ENCODE measurements around the gene GFER. TPM values are rescaled to one million over a fixed set of nuclear protein-coding genes. Genes with fewer than 3 reads are reported as not detected.

GFER gene
- total and polyA plus RNA-seq, 10 of the 15 experiments (the other 5 are each of a cell fraction or from before 2014, with no cell fraction given): 2.4 to 57.7 (median 31.3) TPM

DNA sequence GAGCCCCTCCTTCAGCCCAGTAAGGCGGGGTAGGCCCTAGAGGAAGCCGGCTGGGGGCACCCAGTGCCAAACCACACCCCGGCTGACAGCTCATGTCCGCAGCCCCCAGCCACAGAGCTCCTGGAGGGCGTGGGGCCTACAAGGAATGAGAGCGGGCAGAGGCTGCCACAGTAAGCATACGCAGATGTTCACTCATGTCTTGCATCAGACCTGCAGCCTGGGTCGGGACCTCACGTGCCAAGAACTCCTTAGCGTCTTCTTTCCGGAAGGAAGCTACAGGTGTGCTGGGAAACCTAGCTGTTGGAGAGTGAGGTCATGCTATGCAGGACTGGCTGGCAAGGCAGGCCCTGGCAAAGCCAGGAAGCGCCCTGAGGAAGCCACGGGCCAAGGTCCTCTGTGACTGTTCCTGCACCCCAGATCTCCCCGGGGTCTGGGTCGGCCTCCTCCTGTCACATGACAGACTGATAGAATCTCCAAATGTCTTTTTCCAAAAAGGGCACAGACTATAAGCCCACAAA, 24.1 kb downstream of the GFER start:
- H3K9ac ChIP-seq (ENCODE audit: control insufficient read depth, insufficient read depth, low read length): peak overlapping the region; percentile 92
- SMC1A ChIA-PET (ENCODE audit: uncharacterized antibody, unreplicated experiment): interaction anchor here (1.1 to 1.9 kb wide), 3 partner anchors 27 to 147 kb away, joined by 3 to 5 read pairs (median 3); partner anchors contain the start of genes NOXO1, NTHL1, TRAF7 and TSC2
- intact Hi-C loops (cut with micrococcal nuclease; ENCODE audit: unreplicated experiment) (loop anchor here (5.0 kb wide), 1 partner anchor 144 kb away; no protein-coding TSS in a partner anchor), in situ Hi-C loops (cut with MboI) (no loop called here)
- peaks cover 67% of the 10 kb centered on the region for H3K79me2 ChIP-seq (ENCODE audit: control insufficient read depth, insufficient read depth, low read length)
- RAD21 ChIA-PET (ENCODE audit: unreplicated experiment): interaction anchor here (1.0 to 1.3 kb wide), 2 partner anchors 17 to 43 kb away, joined by 3 read pairs; partner anchors contain the start of gene RPS2
- peak overlapping the region; percentile 100 for H3K4me3 ChIP-seq
- 2% methylated on average over 15 of the region's 15 CpGs for WGBS (ENCODE audit: insufficient coverage, insufficient replicate concordance, low lambda C conversion rate, missing lambda C conversion rate)
- POLR2A ChIA-PET: interaction anchor here (0.6 to 2.2 kb wide), 5 partner anchors 12 to 147 kb away, joined by 3 to 14 read pairs (median 7); partner anchors contain the start of gene TRAF7
- H3K4me1 ChIP-seq (ENCODE audit: control insufficient read depth, insufficient read depth, low read length): peaks cover 22% of the 10 kb centered on the region
- peaks cover 6% of the 10 kb centered on the region for H4K20me1 ChIP-seq (ENCODE audit: control insufficient read depth, insufficient read depth)
- H3K36me3 ChIP-seq (ENCODE audit: control insufficient read depth in 2 of 2, insufficient read depth in 2 of 2, low read length in 1 of 2): peaks cover 0 to 8% of the 10 kb centered on the region in 2 experiments; a peak in 2 of 4 replicates
- peak overlapping the region; percentile 98 for H3K4me2 ChIP-seq (ENCODE audit: control insufficient read depth, insufficient read depth)
- FAIRE-seq (no peak), ATAC-seq (peak; percentile 6; the same call in 1 of the 3 replicates), DNase-seq (ENCODE audit: low read depth, low spot score) (no peak)
- BruUV-seq (replicated peaks): TSS peak; percentile 85
- CTCF ChIA-PET: interaction anchor here (0.7 to 1.4 kb wide), 5 partner anchors 9 to 132 kb away, joined by 3 to 8 read pairs (median 3); no protein-coding TSS in a partner anchor
- H3K9me3 ChIP-seq (replicated peaks; ENCODE audit: control insufficient read depth, insufficient read depth, low read length): no peaks in the 10 kb centered on the region
- H3K27me3 ChIP-seq (replicated peaks in 1 of 2; ENCODE audit: control insufficient read depth in 2 of 2, insufficient read depth in 2 of 2, low read length in 1 of 2): no peaks in the 10 kb centered on the region
- peak overlapping the region; percentile 89 for H3K27ac ChIP-seq (ENCODE audit: control insufficient read depth, insufficient read depth)
- H2AFZ ChIP-seq (ENCODE audit: control insufficient read depth, low read depth, low read length): no peak overlapping the region
- TF ChIP-seq IKZF2 (IDR thresholded peaks at IDR 0.05) (0 out of 4 replicates have a peak, but pooled peaks of 1 of the 2 experiments have one; percentile 17), BHLHE40 (IDR thresholded peaks at IDR 0.05; ENCODE audit: borderline replicate concordance in 1 of 2, low read depth in 2 of 2, low read length in 1 of 2) (peak; percentile 77 to 93), MLLT1 (IDR thresholded peaks at IDR 0.05) (no peak), RAD51 (IDR thresholded peaks at IDR 0.05) (peak; percentile 61), USF2 (IDR thresholded peaks at IDR 0.05; ENCODE audit: borderline replicate concordance, low read depth, low read length) (no peak), CBX3 (IDR thresholded peaks at IDR 0.05; ENCODE audit: borderline replicate concordance, low read depth) (no peak), KDM1A (IDR thresholded peaks at IDR 0.05; ENCODE audit: borderline replicate concordance) (no peak), HDAC6 (IDR thresholded peaks at IDR 0.05; ENCODE audit: unreplicated experiment) (no peak), DPF2 (IDR thresholded peaks at IDR 0.05) (0 out of 2 replicates have a peak, but pooled peaks have one; percentile 21), PKNOX1 (IDR thresholded peaks at IDR 0.05) (0 out of 2 replicates have a peak, but pooled peaks have one; percentile 6), POLR2A (IDR thresholded peaks at IDR 0.05; ENCODE audit: low read depth, low read length) (0 out of 2 replicates have a peak, but pooled peaks have one; percentile 32), NFYB (IDR thresholded peaks at IDR 0.05; ENCODE audit: insufficient read depth, low read depth, low read length) (no peak), SPI1 (IDR thresholded peaks at IDR 0.05; ENCODE audit: borderline replicate concordance, insufficient read depth, low read depth, low read length) (no peak), NKRF (conservative IDR thresholded peaks at IDR 0.05) (0 out of 2 replicates have a peak, but pooled peaks have one; percentile 31), USF1 (IDR thresholded peaks at IDR 0.05; ENCODE audit: borderline replicate concordance, extremely low read length, insufficient read depth, low read depth, low read length) (no peak), TCF3 (IDR thresholded peaks at IDR 0.05; ENCODE audit: borderline replicate concordance, insufficient read depth, low read depth, low read length) (no peak)
